ENCODE results near the gene LRRC1. TPM values are rescaled to one million over a fixed set of nuclear protein-coding genes. Genes with fewer than 3 reads are reported as not detected.

Gene LRRC1
- total and polyA plus RNA-seq, 2 of the 13 experiments (the other 11 are each of a cell fraction or from before 2014, with no cell fraction given), result 15.6 to 27.7 TPM

DNA sequence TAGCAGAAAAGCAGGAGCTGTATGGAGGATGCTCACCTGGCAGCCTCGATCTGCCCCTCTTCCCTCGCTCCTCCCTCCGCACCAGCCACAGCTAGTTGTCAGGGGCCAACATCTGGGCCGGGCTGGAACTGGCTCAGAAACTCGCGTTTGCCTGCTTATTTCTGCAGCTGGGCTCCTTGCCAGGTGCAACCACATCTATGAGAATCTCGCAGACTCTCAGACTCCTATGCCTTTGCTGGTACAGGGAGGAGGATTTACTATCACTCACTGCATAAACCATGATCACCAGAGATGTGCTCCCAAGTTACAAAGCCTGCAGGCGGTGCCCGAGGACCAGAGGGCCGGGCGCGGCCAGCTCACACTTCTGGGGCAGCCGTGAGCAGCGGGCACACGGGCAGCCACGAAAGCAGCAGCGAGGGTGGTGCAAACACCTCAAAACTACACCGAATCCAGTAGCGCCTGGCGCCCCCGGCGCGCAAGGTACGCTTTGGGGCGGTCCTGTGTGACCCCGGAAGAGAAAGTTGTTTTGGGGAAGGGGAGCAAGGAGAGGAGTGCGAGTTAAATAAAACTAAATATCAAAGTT lies 577 bp upstream of the LRRC1 start (continued):
- TF ChIP-seq, protein P1, sequence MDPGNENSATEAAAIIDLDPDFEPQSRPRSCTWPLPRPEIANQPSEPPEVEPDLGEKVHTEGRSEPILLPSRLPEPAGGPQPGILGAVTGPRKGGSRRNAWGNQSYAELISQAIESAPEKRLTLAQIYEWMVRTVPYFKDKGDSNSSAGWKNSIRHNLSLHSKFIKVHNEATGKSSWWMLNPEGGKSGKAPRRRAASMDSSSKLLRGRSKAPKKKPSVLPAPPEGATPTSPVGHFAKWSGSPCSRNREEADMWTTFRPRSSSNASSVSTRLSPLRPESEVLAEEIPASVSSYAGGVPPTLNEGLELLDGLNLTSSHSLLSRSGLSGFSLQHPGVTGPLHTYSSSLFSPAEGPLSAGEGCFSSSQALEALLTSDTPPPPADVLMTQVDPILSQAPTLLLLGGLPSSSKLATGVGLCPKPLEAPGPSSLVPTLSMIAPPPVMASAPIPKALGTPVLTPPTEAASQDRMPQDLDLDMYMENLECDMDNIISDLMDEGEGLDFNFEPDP (CRISPR knock-in tag; conservative IDR thresholded peaks at IDR 0.05), result 0 out of 2 replicates have a peak, but pooled peaks have one; percentile 87
- TF ChIP-seq KDM1A (CRISPR knock-in tag; IDR thresholded peaks at IDR 0.05) (peak; percentile 11; the same call in 1 of the 2 replicates), DPF2 (CRISPR knock-in tag; IDR thresholded peaks at IDR 0.05; ENCODE audit: borderline replicate concordance, low read depth) (peak; percentile 4; the same call in 1 of the 2 replicates), ZNF558 (CRISPR knock-in tag; IDR thresholded peaks at IDR 0.05; ENCODE audit: borderline replicate concordance) (0 out of 2 replicates have a peak, but pooled peaks have one; percentile 37), SNRNP70 (IDR thresholded peaks at IDR 0.05; ENCODE audit: low read depth, low read length) (no peak), BRCA1 (CRISPR knock-in tag; IDR thresholded peaks at IDR 0.05) (peak; percentile 88; the same call in 1 of the 2 replicates), GATAD2A (CRISPR knock-in tag; IDR thresholded peaks at IDR 0.05) (peak; percentile 25; the same call in 1 of the 2 replicates), HNF4G (IDR thresholded peaks at IDR 0.05; ENCODE audit: borderline replicate concordance, low read depth, low read length) (no peak), HNF4G (CRISPR knock-in tag; IDR thresholded peaks at IDR 0.05; ENCODE audit: borderline replicate concordance, low read depth) (no peak), ZBTB3 (CRISPR knock-in tag; IDR thresholded peaks at IDR 0.05; ENCODE audit: borderline replicate concordance, low read depth) (0 out of 2 replicates have a peak, but pooled peaks have one; percentile 5), DR1 (CRISPR knock-in tag; IDR thresholded peaks at IDR 0.05) (peak; percentile 36; the same call in 1 of the 2 replicates), RNF2 (conservative IDR thresholded peaks at IDR 0.05; ENCODE audit: low read depth) (no peak)
- TF ChIP-seq, protein P2, sequence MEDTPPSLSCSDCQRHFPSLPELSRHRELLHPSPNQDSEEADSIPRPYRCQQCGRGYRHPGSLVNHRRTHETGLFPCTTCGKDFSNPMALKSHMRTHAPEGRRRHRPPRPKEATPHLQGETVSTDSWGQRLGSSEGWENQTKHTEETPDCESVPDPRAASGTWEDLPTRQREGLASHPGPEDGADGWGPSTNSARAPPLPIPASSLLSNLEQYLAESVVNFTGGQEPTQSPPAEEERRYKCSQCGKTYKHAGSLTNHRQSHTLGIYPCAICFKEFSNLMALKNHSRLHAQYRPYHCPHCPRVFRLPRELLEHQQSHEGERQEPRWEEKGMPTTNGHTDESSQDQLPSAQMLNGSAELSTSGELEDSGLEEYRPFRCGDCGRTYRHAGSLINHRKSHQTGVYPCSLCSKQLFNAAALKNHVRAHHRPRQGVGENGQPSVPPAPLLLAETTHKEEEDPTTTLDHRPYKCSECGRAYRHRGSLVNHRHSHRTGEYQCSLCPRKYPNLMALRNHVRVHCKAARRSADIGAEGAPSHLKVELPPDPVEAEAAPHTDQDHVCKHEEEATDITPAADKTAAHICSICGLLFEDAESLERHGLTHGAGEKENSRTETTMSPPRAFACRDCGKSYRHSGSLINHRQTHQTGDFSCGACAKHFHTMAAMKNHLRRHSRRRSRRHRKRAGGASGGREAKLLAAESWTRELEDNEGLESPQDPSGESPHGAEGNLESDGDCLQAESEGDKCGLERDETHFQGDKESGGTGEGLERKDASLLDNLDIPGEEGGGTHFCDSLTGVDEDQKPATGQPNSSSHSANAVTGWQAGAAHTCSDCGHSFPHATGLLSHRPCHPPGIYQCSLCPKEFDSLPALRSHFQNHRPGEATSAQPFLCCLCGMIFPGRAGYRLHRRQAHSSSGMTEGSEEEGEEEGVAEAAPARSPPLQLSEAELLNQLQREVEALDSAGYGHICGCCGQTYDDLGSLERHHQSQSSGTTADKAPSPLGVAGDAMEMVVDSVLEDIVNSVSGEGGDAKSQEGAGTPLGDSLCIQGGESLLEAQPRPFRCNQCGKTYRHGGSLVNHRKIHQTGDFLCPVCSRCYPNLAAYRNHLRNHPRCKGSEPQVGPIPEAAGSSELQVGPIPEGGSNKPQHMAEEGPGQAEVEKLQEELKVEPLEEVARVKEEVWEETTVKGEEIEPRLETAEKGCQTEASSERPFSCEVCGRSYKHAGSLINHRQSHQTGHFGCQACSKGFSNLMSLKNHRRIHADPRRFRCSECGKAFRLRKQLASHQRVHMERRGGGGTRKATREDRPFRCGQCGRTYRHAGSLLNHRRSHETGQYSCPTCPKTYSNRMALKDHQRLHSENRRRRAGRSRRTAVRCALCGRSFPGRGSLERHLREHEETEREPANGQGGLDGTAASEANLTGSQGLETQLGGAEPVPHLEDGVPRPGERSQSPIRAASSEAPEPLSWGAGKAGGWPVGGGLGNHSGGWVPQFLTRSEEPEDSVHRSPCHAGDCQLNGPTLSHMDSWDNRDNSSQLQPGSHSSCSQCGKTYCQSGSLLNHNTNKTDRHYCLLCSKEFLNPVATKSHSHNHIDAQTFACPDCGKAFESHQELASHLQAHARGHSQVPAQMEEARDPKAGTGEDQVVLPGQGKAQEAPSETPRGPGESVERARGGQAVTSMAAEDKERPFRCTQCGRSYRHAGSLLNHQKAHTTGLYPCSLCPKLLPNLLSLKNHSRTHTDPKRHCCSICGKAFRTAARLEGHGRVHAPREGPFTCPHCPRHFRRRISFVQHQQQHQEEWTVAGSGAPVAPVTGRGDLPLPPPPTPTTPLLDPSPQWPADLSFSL (CRISPR knock-in tag; IDR thresholded peaks at IDR 0.05), result 0 out of 2 replicates have a peak, but pooled peaks have one; percentile 3
- TF ChIP-seq, protein P3, sequence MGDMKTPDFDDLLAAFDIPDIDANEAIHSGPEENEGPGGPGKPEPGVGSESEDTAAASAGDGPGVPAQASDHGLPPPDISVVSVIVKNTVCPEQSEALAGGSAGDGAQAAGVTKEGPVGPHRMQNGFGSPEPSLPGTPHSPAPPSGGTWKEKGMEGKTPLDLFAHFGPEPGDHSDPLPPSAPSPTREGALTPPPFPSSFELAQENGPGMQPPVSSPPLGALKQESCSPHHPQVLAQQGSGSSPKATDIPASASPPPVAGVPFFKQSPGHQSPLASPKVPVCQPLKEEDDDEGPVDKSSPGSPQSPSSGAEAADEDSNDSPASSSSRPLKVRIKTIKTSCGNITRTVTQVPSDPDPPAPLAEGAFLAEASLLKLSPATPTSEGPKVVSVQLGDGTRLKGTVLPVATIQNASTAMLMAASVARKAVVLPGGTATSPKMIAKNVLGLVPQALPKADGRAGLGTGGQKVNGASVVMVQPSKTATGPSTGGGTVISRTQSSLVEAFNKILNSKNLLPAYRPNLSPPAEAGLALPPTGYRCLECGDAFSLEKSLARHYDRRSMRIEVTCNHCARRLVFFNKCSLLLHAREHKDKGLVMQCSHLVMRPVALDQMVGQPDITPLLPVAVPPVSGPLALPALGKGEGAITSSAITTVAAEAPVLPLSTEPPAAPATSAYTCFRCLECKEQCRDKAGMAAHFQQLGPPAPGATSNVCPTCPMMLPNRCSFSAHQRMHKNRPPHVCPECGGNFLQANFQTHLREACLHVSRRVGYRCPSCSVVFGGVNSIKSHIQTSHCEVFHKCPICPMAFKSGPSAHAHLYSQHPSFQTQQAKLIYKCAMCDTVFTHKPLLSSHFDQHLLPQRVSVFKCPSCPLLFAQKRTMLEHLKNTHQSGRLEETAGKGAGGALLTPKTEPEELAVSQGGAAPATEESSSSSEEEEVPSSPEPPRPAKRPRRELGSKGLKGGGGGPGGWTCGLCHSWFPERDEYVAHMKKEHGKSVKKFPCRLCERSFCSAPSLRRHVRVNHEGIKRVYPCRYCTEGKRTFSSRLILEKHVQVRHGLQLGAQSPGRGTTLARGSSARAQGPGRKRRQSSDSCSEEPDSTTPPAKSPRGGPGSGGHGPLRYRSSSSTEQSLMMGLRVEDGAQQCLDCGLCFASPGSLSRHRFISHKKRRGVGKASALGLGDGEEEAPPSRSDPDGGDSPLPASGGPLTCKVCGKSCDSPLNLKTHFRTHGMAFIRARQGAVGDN (CRISPR knock-in tag; IDR thresholded peaks at IDR 0.05), result no peak; the same call in 1 of the 2 replicates

All from HepG2 (cell line).